ENCODE results near the gene TIMM10. TPM values are rescaled to one million over a fixed set of nuclear protein-coding genes. Genes with fewer than 3 reads are reported as not detected.

TIMM10 gene
- total RNA-seq, 4 donors from 2014 or later, result 26.2 to 43.0 (median 40.1) TPM

- 4% methylated on average over 5 of the region's 17 CpGs for WGBS
- no peak for DNase-seq (ENCODE audit: low spot score in 2 of 2)
- no peak for TF ChIP-seq CTCF (IDR thresholded peaks at IDR 0.05)
- TF ChIP-seq POLR2A (IDR thresholded peaks at IDR 0.05), result no peak
- peak in 1 of 3 donors; percentile 40 for TF ChIP-seq POLR2AphosphoS5 (IDR thresholded peaks at IDR 0.05)
- no peak for TF ChIP-seq EP300 (IDR thresholded peaks at IDR 0.05)
- Histone ChIP-seq H3K27me3 (no peaks in the 10 kb centered on the region), H3K4me1 (peaks cover 20% of the 10 kb centered on the region), H3K36me3 (peaks cover 4% of the 10 kb centered on the region), H3K9me3 (no peaks in the 10 kb centered on the region), H3K4me3 (peak overlapping the region; percentile 80), H3K27ac (peak overlapping the region; percentile 76)
These were observed 349 bp downstream of the TIMM10 start for GRCh38 chr11:57530215-57530595.

GRCh38 chr11:57529012-57529411, 1.5 kb downstream of the TIMM10 start:
- H3K4me3 ChIP-seq, result no peak overlapping the region
- DNase-seq (ENCODE audit: low spot score in 2 of 2), result no peak
- H3K36me3 ChIP-seq, result peaks cover 4% of the 10 kb centered on the region
- no peak overlapping the region for H3K27ac ChIP-seq
- H3K27me3 ChIP-seq, result no peaks in the 10 kb centered on the region
- TF ChIP-seq CTCF (IDR thresholded peaks at IDR 0.05) (no peak), POLR2A (IDR thresholded peaks at IDR 0.05) (no peak), POLR2AphosphoS5 (IDR thresholded peaks at IDR 0.05) (no peak), EP300 (IDR thresholded peaks at IDR 0.05) (no peak)
- H3K4me1 ChIP-seq, result peaks cover 20% of the 10 kb centered on the region
- H3K9me3 ChIP-seq, result no peaks in the 10 kb centered on the region

- H3K4me1 ChIP-seq, result peaks cover 20% of the 10 kb centered on the region
- H3K27ac ChIP-seq, result no peak overlapping the region
- peak in 1 of 2 donors; percentile 77 for DNase-seq (ENCODE audit: low spot score in 2 of 2)
- no peak overlapping the region for H3K4me3 ChIP-seq
- TF ChIP-seq EP300 (IDR thresholded peaks at IDR 0.05), result no peak
- peak; percentile 82 to 92 for TF ChIP-seq CTCF (IDR thresholded peaks at IDR 0.05)
- H3K9me3 ChIP-seq, result no peaks in the 10 kb centered on the region
- peaks cover 4% of the 10 kb centered on the region for H3K36me3 ChIP-seq
- no peaks in the 10 kb centered on the region for H3K27me3 ChIP-seq
- WGBS, result 17% methylated on average over 7 of the region's 7 CpGs
These were observed 3.4 kb downstream of the TIMM10 start for GRCh38 chr11:57527056-57527631.

GRCh38 chr11:57523419-57523818, 7.1 kb downstream of the TIMM10 start:
- H3K4me1 ChIP-seq, result no peaks in the 10 kb centered on the region
- no peaks in the 10 kb centered on the region for H3K27me3 ChIP-seq
- H3K27ac ChIP-seq, result no peak overlapping the region
- H3K36me3 ChIP-seq, result peaks cover under 1% of the 10 kb centered on the region
- H3K9me3 ChIP-seq, result no peaks in the 10 kb centered on the region
- whole genome bisulfite sequencing, result 96% methylated on average over 4 of the region's 4 CpGs
- no peak for DNase-seq (ENCODE audit: low spot score in 2 of 2)
- TF ChIP-seq EP300 (IDR thresholded peaks at IDR 0.05), result no peak
- TF ChIP-seq CTCF (IDR thresholded peaks at IDR 0.05), result no peak
- TF ChIP-seq POLR2AphosphoS5 (IDR thresholded peaks at IDR 0.05), result no peak
- TF ChIP-seq POLR2A (IDR thresholded peaks at IDR 0.05), result no peak
- H3K4me3 ChIP-seq, result no peak overlapping the region

GRCh38 chr11:57521116-57521515, 9.4 kb downstream of the TIMM10 start:
- TF ChIP-seq POLR2AphosphoS5 (IDR thresholded peaks at IDR 0.05) (no peak), CTCF (IDR thresholded peaks at IDR 0.05) (no peak), EP300 (IDR thresholded peaks at IDR 0.05) (no peak), POLR2A (IDR thresholded peaks at IDR 0.05) (no peak)
- Histone ChIP-seq H3K4me3 (no peak overlapping the region), H3K36me3 (no peaks in the 10 kb centered on the region), H3K27me3 (no peaks in the 10 kb centered on the region), H3K27ac (no peak overlapping the region), H3K4me1 (peaks cover under 1% of the 10 kb centered on the region), H3K9me3 (no peaks in the 10 kb centered on the region)
- 90% methylated on average over 2 of the region's 2 CpGs for WGBS
- DNase-seq (ENCODE audit: low spot score in 2 of 2), result no peak
